ENCODE results near the gene XPO4.
"Not testable (repeated sequence)": the region's sequence is repeated elsewhere in the genome, so short reads cannot be mapped to it uniquely, and the experiment has no call there.

GRCh38 chr13:20874439-20874838 lies 28.1 kb downstream of the XPO4 start:
- TF ChIP-seq YY1 (IDR thresholded peaks at IDR 0.05; ENCODE audit: insufficient read depth, insufficient read length); SUZ12 (IDR thresholded peaks at IDR 0.05; ENCODE audit: extremely low read depth, insufficient read depth, insufficient read length); ZNF274 (IDR thresholded peaks at IDR 0.05; ENCODE audit: low read depth, low read length): not testable (repeated sequence)
